NB4 (cell line): ENCODE results near the gene PCP4L1.

Experiments
- POLR2A ChIP-seq: IDR thresholded peaks from 2 replicates; pipeline ENCODE4 v1.6.1; 2011; ENCODE audit warnings: mild to moderate bottlenecking; ENCODE audit not compliant: insufficient read length; ENCODE audit errors: extremely low read depth
- TF ChIP-seq, protein P1 (sequence below): IDR thresholded peaks from one replicate; pipeline ENCODE4 v1.5.1; 2012; ENCODE audit warnings: low read depth, low read length
- TF ChIP-seq, protein P2 (sequence below): IDR thresholded peaks from 2 replicates; pipeline ENCODE4 v1.6.1; 2011; ENCODE audit warnings: low read depth, low read length

DNA sequence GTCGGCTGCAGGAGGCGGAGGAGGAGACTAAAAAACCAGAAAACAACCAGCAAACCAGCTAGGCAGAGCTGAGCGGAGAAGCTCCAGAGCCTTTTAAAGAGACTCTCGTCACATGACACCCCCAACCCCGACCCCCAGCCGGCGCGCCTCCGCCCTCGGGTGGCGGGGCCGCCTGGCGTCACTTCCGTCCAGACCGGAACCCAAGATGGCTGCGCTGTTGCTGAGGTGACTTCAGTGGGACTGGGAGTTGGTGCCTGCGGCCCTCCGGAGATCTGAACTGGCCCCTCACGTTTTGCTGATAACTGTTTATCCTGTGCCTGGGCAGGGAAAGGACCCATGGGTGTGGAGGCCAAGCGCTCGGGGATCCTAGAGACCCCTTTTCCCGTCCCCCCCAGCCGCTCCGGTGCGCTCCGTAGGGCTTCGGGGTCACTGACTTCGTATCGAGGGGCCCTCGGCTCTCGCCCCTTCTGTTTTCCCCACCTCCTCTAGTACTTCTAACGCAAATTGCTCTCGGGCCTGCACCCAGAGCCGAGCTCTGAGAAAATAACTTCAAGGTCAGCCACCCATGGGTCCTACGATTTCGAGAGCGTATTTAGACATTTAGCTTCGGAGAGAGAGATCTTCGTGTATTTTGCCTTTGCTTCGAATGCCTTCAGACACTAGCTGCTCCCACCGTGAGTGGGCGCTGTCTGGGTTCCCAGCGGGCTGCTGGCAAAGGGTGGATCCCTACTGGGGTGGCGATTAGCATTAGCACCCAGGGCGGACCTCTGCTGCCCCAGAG lies 55.8 kb downstream of the PCP4L1 start, which contains the start of gene SDHC:
- TF ChIP-seq, protein P1, sequence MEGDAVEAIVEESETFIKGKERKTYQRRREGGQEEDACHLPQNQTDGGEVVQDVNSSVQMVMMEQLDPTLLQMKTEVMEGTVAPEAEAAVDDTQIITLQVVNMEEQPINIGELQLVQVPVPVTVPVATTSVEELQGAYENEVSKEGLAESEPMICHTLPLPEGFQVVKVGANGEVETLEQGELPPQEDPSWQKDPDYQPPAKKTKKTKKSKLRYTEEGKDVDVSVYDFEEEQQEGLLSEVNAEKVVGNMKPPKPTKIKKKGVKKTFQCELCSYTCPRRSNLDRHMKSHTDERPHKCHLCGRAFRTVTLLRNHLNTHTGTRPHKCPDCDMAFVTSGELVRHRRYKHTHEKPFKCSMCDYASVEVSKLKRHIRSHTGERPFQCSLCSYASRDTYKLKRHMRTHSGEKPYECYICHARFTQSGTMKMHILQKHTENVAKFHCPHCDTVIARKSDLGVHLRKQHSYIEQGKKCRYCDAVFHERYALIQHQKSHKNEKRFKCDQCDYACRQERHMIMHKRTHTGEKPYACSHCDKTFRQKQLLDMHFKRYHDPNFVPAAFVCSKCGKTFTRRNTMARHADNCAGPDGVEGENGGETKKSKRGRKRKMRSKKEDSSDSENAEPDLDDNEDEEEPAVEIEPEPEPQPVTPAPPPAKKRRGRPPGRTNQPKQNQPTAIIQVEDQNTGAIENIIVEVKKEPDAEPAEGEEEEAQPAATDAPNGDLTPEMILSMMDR, result peak; percentile 64
- peak; percentile 79 for TF ChIP-seq POLR2A
- TF ChIP-seq, protein P2, sequence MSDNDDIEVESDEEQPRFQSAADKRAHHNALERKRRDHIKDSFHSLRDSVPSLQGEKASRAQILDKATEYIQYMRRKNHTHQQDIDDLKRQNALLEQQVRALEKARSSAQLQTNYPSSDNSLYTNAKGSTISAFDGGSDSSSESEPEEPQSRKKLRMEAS, result no peak; the same call in 1 of the 2 replicates
